HepG2 (cell line): ENCODE measurements around the gene SLC2A10. TPM values are rescaled to one million over a fixed set of nuclear protein-coding genes. Genes with fewer than 3 reads are reported as not detected.

Experiments
- ARID5B ChIP-seq: IDR thresholded peaks from 2 replicates; pipeline ENCODE4 v1.4.0; 2020; ENCODE audit warnings: mild to moderate bottlenecking, missing genetic modification reagents
- ARNTL ChIP-seq: sonication (generic); formaldehyde crosslinking; IDR thresholded peaks from 2 replicates; pipeline ENCODE4 v1.4.0; 2020; ENCODE audit warnings: mild to moderate bottlenecking, missing genetic modification reagents
- DZIP1 ChIP-seq: sonication (generic); formaldehyde crosslinking; IDR thresholded peaks from 2 replicates; pipeline ENCODE4 v1.5.0; 2020; ENCODE audit warnings: mild to moderate bottlenecking, missing genetic modification reagents
- E2F1 ChIP-seq: sonication (generic); formaldehyde crosslinking; IDR thresholded peaks from 2 replicates; pipeline ENCODE4 v1.5.0; 2020; ENCODE audit warnings: missing genetic modification reagents
- ELF1 ChIP-seq: sonication (generic); formaldehyde crosslinking; IDR thresholded peaks from 2 replicates; pipeline ENCODE4 v1.4.0; 2020; ENCODE audit warnings: missing genetic modification reagents
- HES4 ChIP-seq: sonication (generic); formaldehyde crosslinking; IDR thresholded peaks from 2 replicates; pipeline ENCODE4 v1.9.0; 2021; ENCODE audit warnings: mild to moderate bottlenecking, missing genetic modification reagents, borderline replicate concordance
- IKZF5 ChIP-seq: IDR thresholded peaks from 2 replicates; pipeline ENCODE4 v1.6.1; 2018; ENCODE audit warnings: missing genetic modification reagents, mild to moderate bottlenecking, missing compliant biosample characterization
- MAFF ChIP-seq: IDR thresholded peaks from 2 replicates; pipeline ENCODE4 v1.6.1; 2011; ENCODE audit warnings: low read depth, low read length, improper control_type of control experiment
- MBNL3 ChIP-seq: fragments of 250-450 bp; sonication (Bioruptor Pico); conservative IDR thresholded peaks from 2 replicates; pipeline ENCODE4 v1.8.0; 2022; ENCODE audit warnings: mild to moderate bottlenecking, inconsistent platforms
- NR1H2 ChIP-seq: sonication (generic); formaldehyde crosslinking; IDR thresholded peaks from 2 replicates; pipeline ENCODE4 v1.8.1; 2022; ENCODE audit warnings: low read depth, missing genetic modification reagents, borderline replicate concordance
- NR2F1 ChIP-seq, 2 experiments: fragments of 450-650 bp in 1 of 2; formaldehyde crosslinking in 1 of 2; IDR thresholded peaks; 2 replicates each; pipeline versions ENCODE4 v1.5.0 to v1.6.1; 2016 to 2020; ENCODE audit warnings: mild to moderate bottlenecking in 1 of 2, missing compliant biosample characterization in 1 of 2, missing genetic modification reagents in 1 of 2, moderate library complexity in 1 of 2
- ONECUT2 ChIP-seq: sonication (generic); formaldehyde crosslinking; IDR thresholded peaks from 2 replicates; pipeline ENCODE4 v1.4.0; 2020; ENCODE audit warnings: missing genetic modification reagents
- POLR2G ChIP-seq: fragments of 200-400 bp; formaldehyde crosslinking; IDR thresholded peaks from 2 replicates; pipeline ENCODE4 v1.6.1; 2018; ENCODE audit warnings: mild to moderate bottlenecking, low read depth, low read length, moderate library complexity
- SOX6 ChIP-seq, 2 experiments: fragments of 450-650 bp in 1 of 2; sonication (generic) in 1 of 2; formaldehyde crosslinking in 1 of 2; IDR thresholded peaks; 2 replicates each; pipeline versions ENCODE4 v1.4.0 to v1.6.1; 2017 to 2020; ENCODE audit warnings: antibody characterized with exemption in 1 of 2, mild to moderate bottlenecking in 1 of 2, missing genetic modification reagents in 1 of 2
- TCF12 ChIP-seq, 2 experiments: fragments of 450-650 bp in 1 of 2; sonication (generic) in 1 of 2; formaldehyde crosslinking in 1 of 2; IDR thresholded peaks; 2 replicates each; pipeline versions ENCODE4 v1.6.1 to v1.8.0; 2017 to 2022; ENCODE audit warnings: antibody characterized with exemption in 1 of 2, mild to moderate bottlenecking in 1 of 2, missing genetic modification reagents in 1 of 2, moderate library complexity in 1 of 2
- TRIM24 ChIP-seq: sonication (generic); formaldehyde crosslinking; IDR thresholded peaks from 2 replicates; pipeline ENCODE4 v1.8.0; 2022; ENCODE audit warnings: mild to moderate bottlenecking, missing genetic modification reagents
- ZKSCAN5 ChIP-seq: sonication (generic); formaldehyde crosslinking; IDR thresholded peaks from 2 replicates; pipeline ENCODE4 v1.5.1; 2020; ENCODE audit warnings: mild to moderate bottlenecking, missing genetic modification reagents
- ZNF562 ChIP-seq: sonication (generic); formaldehyde crosslinking; IDR thresholded peaks from 2 replicates; pipeline ENCODE4 v1.8.0; 2022; ENCODE audit warnings: missing genetic modification reagents, borderline replicate concordance
- ZNF709 ChIP-seq: sonication (generic); formaldehyde crosslinking; IDR thresholded peaks from 2 replicates; pipeline ENCODE4 v1.5.0; 2020; ENCODE audit warnings: mild to moderate bottlenecking, missing genetic modification reagents
- polyA plus RNA-seq, 8 experiments: library from polyadenylated mRNA; depleted of rRNA in 3 of 8; stranded (reverse) in 7 of 8; unstranded in 1 of 8; fragments of >200 nt; fragmentation: Illumina TruSeq in 4 of 8; extraction: Trizol in 4 of 8; gene quantifications; 2 replicates each; pipeline versions ENCODE4 v1.2.1 to v1.2.3, GENCODE V29; 2011 to 2016; ENCODE audit warnings: low read depth in 4 of 8, missing spikeins in 1 of 8, mixed read lengths in 1 of 8; ENCODE audit not compliant: insufficient read depth in 1 of 8
- total RNA-seq, 5 experiments: library from RNA; depleted of rRNA; stranded (reverse); fragments of >200 nt; fragmentation: Illumina TruSeq; extraction: Trizol; gene quantifications; 2 replicates each; pipeline ENCODE4 v1.2.3, GENCODE V29; 2016; ENCODE audit warnings: low read depth in 1 of 5

The SLC2A10 gene
- total and polyA plus RNA-seq, 2 of the 13 experiments (the other 11 are each of a cell fraction or from before 2014, with no cell fraction given), result 16.0 to 18.4 TPM

- TF ChIP-seq TRIM24 (CRISPR knock-in tag) (no peak; the same call in 1 of the 2 replicates), HES4 (CRISPR knock-in tag) (no peak), NR1H2 (CRISPR knock-in tag) (0 out of 2 replicates have a peak, but pooled peaks have one; percentile 18), DZIP1 (CRISPR knock-in tag) (no peak), IKZF5 (CRISPR knock-in tag) (peak; percentile 79), ARNTL (CRISPR knock-in tag) (peak; percentile 76; the same call in 1 of the 2 replicates), TCF12 (IDR thresholded peaks at IDR 0.05) (no peak), TCF12 (CRISPR knock-in tag; IDR thresholded peaks at IDR 0.05) (peak; percentile 86; the same call in 1 of the 2 replicates), E2F1 (CRISPR knock-in tag) (no peak), SOX6 (IDR thresholded peaks at IDR 0.05) (no peak), SOX6 (CRISPR knock-in tag; IDR thresholded peaks at IDR 0.05) (no peak; the same call in none of the 2 replicates), MAFF (no peak), ARID5B (CRISPR knock-in tag) (peak; percentile 70), ELF1 (CRISPR knock-in tag) (peak; percentile 45; the same call in 1 of the 2 replicates), ZKSCAN5 (CRISPR knock-in tag) (no peak), ONECUT2 (CRISPR knock-in tag) (no peak), POLR2G (peak; percentile 67), MBNL3 (CRISPR knock-in tag) (no peak), ZNF562 (CRISPR knock-in tag) (no peak), NR2F1 (CRISPR knock-in tag; IDR thresholded peaks at IDR 0.05) (no peak; a peak in 1 of 4 replicates), ZNF709 (CRISPR knock-in tag) (peak; percentile 57; the same call in 1 of the 2 replicates)
Observed at GRCh38 chr20:46708172-46708860, 1.1 kb upstream of the SLC2A10 start (continued).
